ENCODE results near the gene CLDN5. TPM values are rescaled to one million over a fixed set of nuclear protein-coding genes. Genes with fewer than 3 reads are reported as not detected.

The CLDN5 gene
- total and polyA plus RNA-seq, 2 of the 8 experiments (the other 6 are each of a cell fraction or from before 2014, with no cell fraction given) = 1.2 to 1.6 TPM

- TF ChIP-seq HDAC2 (IDR thresholded peaks at IDR 0.05; ENCODE audit: borderline replicate concordance in 1 of 2, low read depth in 2 of 2, low read length in 2 of 2) (no peak), SRF (IDR thresholded peaks at IDR 0.05; ENCODE audit: low read depth, low read length) (no peak), SP1 (IDR thresholded peaks at IDR 0.05; ENCODE audit: low read depth, low read length) (0 out of 2 replicates have a peak, but pooled peaks have one; percentile 43), CTBP2 (IDR thresholded peaks at IDR 0.05; ENCODE audit: borderline replicate concordance, insufficient read depth, insufficient read length, low read length) (no peak), TAF7 (optimal IDR thresholded peaks at IDR 0.05; ENCODE audit: borderline replicate concordance, low read depth, low read length) (peak; percentile 58), RBBP5 (IDR thresholded peaks at IDR 0.05; ENCODE audit: borderline replicate concordance, low read depth, low read length) (no peak), MAX (IDR thresholded peaks at IDR 0.05) (peak; percentile 18; the same call in 1 of the 2 replicates), NANOG (IDR thresholded peaks at IDR 0.05; ENCODE audit: insufficient read depth, low read depth, low read length, poor library complexity, severe bottlenecking) (no peak), POLR2A (IDR thresholded peaks at IDR 0.05; ENCODE audit: control extremely low read depth in 1 of 2, low read depth in 2 of 2, low read length in 2 of 2) (peak in 1 of 2 experiments; percentile 50; a peak in 1 of 3 replicates), KDM5A (IDR thresholded peaks at IDR 0.05; ENCODE audit: low read length) (no peak), TAF1 (IDR thresholded peaks at IDR 0.05; ENCODE audit: low read depth, low read length) (peak; percentile 85), EZH2 (IDR thresholded peaks at IDR 0.05; ENCODE audit: low read depth, low read length, severe bottlenecking) (no peak), CEBPB (IDR thresholded peaks at IDR 0.05; ENCODE audit: low read depth, low read length) (no peak), SP2 (IDR thresholded peaks at IDR 0.05; ENCODE audit: low read length) (no peak), USF2 (IDR thresholded peaks at IDR 0.05; ENCODE audit: low read length) (no peak), EGR1 (IDR thresholded peaks at IDR 0.05; ENCODE audit: borderline replicate concordance, low read depth, low read length) (peak; percentile 75; the same call in 1 of the 2 replicates), SIRT6 (IDR thresholded peaks at IDR 0.05; ENCODE audit: low read length) (no peak), RFX5 (IDR thresholded peaks at IDR 0.05; ENCODE audit: borderline replicate concordance, low read depth, low read length) (no peak), PHF8 (conservative IDR thresholded peaks at IDR 0.05; ENCODE audit: low read depth, low read length) (peak; percentile 51; the same call in 1 of the 2 replicates)
- TF ChIP-seq, protein P1, sequence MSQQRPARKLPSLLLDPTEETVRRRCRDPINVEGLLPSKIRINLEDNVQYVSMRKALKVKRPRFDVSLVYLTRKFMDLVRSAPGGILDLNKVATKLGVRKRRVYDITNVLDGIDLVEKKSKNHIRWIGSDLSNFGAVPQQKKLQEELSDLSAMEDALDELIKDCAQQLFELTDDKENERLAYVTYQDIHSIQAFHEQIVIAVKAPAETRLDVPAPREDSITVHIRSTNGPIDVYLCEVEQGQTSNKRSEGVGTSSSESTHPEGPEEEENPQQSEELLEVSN (IDR thresholded peaks at IDR 0.05) = no peak
- TF ChIP-seq, protein P2, sequence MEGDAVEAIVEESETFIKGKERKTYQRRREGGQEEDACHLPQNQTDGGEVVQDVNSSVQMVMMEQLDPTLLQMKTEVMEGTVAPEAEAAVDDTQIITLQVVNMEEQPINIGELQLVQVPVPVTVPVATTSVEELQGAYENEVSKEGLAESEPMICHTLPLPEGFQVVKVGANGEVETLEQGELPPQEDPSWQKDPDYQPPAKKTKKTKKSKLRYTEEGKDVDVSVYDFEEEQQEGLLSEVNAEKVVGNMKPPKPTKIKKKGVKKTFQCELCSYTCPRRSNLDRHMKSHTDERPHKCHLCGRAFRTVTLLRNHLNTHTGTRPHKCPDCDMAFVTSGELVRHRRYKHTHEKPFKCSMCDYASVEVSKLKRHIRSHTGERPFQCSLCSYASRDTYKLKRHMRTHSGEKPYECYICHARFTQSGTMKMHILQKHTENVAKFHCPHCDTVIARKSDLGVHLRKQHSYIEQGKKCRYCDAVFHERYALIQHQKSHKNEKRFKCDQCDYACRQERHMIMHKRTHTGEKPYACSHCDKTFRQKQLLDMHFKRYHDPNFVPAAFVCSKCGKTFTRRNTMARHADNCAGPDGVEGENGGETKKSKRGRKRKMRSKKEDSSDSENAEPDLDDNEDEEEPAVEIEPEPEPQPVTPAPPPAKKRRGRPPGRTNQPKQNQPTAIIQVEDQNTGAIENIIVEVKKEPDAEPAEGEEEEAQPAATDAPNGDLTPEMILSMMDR (IDR thresholded peaks at IDR 0.05; ENCODE audit: control extremely low read depth in 1 of 3, insufficient read depth in 1 of 3, low read depth in 1 of 3, low read length in 3 of 3) = no peak
Observed at GRCh38 chr22:19478901-19479354, 45.3 kb downstream of the CLDN5 start, which contains the start of gene UFD1 (continued).

Measured in H1 (cell line).